SH-SY5Y (cell line): ENCODE results near the gene CST7.

Experiments
- GATA2 ChIP-seq: IDR thresholded peaks from 2 replicates; pipeline ENCODE4 v1.6.1; 2011; ENCODE audit warnings: mild to moderate bottlenecking, low read depth, low read length
- GATA3 ChIP-seq: IDR thresholded peaks from 2 replicates; pipeline ENCODE4 v1.6.1; 2011; ENCODE audit warnings: low read depth, mild to moderate bottlenecking, low read length, moderate library complexity

The CST7 gene, protein sequence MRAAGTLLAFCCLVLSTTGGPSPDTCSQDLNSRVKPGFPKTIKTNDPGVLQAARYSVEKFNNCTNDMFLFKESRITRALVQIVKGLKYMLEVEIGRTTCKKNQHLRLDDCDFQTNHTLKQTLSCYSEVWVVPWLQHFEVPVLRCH

DNA sequence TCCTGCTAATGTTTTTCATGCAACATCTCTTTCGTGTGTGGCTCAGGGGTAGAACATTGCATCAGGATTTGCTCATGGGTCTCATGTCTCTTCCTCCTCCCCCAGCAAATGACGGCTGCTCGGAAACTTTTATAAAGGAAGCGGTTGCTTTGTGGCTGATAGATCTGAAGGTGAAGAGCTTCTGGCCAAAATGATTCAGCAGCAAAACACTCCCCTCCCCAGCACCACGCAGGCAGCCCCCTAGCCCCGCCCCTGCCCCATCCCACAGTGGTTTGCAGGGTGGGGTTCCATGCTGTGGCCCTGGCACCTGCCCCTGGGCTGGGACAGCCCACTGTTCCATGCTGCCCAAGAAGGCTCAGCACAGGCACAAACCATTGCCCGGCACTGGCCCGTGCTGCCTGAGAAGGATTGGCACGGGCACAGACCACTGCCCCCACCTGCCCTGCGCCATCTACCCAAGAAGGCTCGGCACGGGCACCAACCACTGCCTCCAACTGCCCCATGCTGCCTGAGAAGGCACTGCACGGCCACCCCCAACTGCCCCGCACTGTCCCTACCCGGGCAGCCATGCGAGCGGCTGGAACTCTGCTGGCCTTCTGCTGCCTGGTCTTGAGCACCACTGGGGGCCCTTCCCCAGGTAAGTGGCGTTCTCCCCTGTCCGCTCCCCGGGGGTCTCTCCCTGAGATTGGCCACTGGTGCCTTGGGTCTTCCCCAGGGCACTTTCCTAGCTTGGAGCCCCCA is at the start of gene CST7:
Gene CST7 (plus strand): TSS at position 331 of the 741 bp plus-strand sequence. CDS start 237 bp downstream, at position 568.
- TF ChIP-seq GATA3 (no peak), GATA2 (no peak)

DNA sequence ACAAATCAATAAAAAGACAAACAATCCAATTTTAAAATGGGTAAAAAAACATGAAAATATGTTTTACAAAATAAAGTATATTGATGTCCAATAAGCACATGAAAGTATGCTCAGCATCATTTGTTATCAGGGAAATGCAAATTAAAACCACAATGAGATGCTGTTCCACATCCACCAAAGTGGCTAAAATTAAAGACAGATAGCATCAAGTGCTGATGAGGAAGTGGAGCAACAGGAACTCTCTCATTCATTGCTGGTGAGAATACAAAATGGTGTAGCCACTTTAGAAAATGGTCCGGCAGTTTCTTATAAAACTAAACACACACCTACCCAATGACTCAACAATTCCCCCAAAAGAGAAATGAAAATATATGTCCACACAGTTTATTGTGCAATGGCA is 42.3 kb upstream of the CST7 start:
- TF ChIP-seq GATA2 = no peak
- TF ChIP-seq GATA3 = no peak

DNA sequence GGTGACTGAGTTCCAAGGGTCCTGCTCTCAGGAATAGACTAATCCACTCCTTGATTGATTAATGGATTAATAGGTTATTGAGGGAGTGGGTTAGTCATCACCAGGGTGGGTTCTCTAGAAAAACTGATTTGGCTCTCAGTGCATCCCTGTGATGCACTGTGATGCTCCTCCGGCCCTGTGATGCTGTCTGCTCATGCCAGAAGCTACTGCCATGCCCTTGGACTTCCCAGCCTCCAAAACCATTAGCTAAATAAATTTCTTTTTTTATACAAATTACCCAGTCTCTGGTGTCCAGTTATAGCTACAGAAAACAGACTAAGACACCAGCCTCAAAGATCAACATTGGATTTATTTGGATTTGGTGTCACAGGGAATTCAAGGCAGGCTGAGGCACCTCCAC is 40.4 kb upstream of the CST7 start:
- TF ChIP-seq GATA2 = no peak
- TF ChIP-seq GATA3 = no peak

DNA sequence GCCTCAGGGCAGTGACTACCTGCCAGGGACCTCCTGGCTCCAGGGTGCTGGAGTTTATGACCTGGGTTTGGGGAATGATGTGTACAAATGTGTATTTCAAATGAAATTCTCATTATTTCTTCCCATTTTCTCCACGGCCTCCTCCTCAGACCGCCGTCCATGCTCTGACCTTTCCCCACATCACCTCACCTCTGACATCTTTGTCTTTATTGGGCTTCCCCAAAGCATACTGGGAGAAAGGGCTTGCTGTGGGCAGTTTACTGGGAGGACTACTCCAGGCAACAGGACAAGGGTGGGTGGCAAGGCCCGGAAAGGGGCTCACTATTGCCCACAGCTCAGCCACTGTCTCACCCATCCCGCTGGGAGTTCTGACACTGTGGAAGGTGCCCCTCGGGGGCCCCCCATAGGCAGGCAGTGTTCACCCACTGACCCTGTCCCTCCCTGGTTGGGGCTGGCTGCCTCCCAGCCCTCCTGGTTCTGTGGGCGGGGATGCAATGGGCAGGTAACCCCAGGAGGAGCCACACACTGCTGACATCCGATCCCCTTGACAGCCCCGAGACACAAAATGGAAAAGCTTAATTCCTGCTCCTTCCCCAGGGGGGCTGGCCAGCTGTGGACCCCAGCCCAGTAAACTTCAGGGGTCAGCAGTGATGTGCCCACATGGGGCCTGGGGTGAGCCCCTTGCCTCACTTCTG is 39.8 kb upstream of the CST7 start:
- TF ChIP-seq GATA2 = no peak
- no peak for TF ChIP-seq GATA3

DNA sequence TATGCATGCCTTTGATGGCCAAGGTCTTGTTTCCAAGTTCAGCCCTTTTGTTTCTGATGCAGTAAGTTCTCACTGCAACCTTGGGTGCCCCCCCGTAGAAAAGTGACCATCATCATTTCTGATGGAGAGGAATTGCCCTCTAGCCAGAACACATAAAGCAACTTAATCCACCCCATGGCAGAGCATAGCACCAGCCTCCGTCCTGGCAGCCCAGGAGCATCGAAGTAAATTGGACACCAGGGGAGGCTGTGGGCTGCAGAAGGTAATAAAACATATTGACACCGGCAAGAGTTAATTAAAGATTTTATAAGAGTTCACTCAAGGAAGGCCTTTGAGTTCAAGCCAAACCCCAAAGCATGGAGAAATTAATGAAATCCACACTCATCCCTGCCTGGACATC is 39.2 kb upstream of the CST7 start:
- no peak for TF ChIP-seq GATA2
- no peak for TF ChIP-seq GATA3

DNA sequence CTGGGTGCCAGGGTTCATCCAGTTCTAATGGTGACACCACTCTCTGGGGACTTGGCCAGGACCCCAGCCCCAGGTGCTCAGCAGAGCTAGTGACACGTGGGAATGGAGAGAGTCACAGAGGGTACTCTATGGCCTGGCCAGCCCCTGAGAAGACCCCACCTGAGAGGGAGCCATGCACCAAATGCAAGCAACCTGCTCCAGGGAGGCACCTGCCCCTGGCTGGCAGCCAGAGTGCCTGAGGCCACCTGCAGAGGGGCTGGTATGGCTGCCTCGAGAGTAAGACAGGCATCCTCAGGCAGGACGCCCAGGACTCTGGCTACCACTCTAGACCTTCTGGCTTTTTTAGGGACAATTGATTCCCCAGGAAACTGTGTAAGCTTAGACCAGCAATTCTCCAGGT is 38.6 kb upstream of the CST7 start:
- TF ChIP-seq GATA3 = no peak
- TF ChIP-seq GATA2 = no peak

DNA sequence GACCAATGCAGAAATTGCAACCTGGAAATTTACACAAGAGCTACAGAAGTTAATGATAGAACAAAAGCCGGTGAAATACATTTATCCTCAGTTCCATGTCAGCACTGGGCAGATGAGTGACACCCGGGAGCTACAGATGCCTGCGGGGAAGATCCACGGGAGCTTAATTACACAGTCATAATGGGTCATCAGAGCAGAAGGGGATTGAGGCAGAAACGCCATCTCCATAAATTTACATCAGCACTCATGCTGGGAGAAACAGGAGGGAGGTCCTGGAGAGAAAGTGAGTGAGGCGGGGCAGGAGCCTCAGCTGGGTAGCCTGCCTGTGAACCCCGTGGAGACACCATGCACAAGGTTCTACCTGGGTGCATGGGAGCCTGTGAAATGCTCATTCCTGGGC is 37.6 kb upstream of the CST7 start:
- TF ChIP-seq GATA2 = no peak
- TF ChIP-seq GATA3 = no peak

DNA sequence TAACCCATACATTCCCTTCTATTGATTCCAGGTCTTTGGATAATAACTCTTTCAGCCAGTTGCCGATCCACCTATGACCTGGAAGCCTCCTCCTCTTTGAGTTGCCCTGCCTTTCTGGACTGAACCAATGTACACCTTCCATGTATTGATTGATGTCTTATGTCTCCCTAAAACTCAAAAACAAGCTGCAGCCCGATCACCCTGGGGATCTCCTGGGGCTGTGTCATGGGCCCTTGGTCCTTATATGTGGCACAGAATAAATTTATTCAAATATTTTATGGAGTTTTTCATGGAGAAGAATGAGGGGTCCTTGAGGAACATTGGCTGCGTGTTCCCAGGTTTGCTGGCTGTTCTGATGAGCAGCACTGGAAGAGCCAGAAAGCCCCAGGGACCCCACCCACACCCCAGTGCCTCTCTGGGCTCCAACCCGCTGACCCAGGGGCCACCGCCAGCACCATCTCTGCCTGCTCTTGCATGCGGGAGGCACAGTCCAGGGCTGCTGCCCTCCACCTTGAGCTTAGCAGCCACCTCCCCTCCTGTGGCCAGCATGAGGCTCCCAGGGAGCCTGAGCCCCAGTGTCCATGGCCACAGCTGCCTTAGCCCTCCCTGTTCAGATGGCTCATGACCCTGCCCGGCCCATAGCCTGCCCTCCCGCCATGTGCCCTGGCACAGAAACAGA is 36.5 kb upstream of the CST7 start:
- TF ChIP-seq GATA3 (no peak), GATA2 (no peak)

DNA sequence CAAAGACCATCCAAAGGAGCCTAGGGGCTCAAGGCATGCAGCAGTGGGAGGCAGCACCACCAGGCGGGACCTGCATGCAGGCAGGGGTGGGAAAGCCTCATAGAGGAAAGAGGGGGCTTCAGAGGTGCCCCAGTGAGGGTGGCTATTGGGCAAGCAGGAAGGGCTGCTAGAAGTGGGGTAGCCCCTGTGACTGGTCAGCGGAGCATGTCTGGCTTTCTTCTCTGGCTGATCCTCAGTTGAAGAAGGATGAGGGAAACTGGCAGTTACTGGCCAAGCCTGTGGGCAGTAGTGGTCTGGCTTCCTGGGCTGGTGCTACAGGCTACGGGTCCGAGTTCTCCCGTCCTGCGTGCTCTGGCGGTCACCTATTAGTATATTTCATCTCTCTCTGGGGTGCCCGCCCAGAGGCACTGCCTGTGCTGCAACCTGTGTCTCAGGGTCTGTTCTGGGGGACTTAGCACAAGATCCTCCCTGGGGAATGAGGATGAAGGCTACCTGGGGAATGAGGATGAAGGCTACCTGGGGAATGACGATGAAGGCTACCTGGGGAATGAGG is 35.9 kb upstream of the CST7 start:
- TF ChIP-seq GATA3 = no peak
- no peak for TF ChIP-seq GATA2

DNA sequence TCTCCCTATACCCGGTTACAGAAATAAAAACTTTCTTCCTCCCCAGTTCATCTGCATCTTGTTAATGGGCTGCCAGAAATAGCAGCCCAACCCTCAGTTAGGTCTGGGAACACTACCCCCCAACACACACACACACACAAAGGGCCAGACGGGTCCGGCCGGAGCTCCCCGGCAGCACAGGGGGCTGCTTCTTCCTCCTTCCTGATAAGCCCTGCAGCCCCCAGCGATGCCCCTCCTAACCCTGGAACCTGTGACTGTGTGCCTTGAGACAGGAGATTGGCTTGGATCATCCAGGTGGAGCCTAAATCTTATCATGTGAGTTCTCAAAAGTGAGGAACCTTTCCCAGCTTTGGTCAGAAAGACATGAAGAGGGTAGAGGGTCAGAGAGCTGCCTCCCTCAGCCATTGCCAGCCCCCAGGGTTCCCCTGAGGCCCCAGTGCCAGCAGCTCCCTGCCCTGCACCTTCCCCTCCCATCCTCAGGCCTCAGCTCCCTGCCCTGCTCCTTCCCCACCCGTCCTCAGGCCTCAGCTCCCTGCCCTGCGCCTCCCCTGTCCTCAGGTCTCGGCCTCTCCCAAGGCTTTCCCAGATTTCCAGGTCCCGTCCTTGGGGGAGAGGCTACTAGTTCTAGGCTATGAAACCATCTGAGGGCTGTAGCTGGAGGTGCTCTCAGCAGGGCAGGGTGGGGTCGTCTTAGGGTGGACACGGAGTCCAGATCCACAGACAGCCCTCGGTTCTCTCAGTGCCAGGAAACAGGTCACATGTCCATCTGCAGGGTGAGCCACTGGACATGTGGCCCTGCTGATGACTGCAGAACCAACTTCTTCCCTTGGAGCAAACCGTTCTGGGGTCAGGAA is 34.5 kb upstream of the CST7 start:
- TF ChIP-seq GATA2 (no peak), GATA3 (no peak)

DNA sequence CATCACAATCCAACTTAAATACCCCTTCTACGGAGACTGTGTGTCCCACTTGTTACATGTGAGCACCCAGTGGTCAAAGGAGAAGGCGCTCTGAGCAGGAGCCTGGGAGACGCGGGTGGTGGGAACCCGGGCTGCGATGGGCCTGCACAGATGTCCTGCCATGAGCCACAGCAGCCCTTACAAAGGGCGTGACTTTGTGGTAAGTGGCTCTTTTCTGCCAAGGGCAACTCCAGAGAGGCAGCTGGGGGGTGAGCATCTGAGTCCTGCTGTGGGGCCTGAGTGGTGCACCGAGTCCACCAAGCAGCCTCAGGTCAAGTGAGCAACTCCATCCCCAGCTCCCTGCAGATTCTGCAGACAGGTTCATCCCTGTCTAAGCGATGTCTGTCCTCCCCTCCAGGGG is 33.6 kb upstream of the CST7 start:
- TF ChIP-seq GATA2 (no peak), GATA3 (no peak)

DNA sequence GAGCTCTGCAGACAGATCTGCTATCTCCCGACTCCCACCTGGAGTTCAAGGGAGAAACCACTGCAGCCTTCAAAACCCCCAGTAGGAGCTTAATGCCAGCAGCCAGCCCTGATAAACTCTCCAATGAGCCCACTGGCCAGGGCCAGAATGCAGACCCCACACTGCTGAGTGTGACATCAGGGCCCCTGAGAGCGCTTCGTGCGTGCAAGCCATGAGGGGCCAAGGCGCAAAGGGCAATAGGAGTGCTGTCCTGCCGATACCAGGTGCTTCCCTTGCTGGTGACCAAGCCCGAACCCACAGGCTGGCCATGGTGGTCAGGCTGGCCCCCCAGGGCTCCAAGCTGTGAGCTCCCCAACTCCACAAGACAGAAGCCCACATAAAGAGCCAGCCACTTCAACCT is 33.2 kb upstream of the CST7 start:
- TF ChIP-seq GATA2 (no peak), GATA3 (no peak)

DNA sequence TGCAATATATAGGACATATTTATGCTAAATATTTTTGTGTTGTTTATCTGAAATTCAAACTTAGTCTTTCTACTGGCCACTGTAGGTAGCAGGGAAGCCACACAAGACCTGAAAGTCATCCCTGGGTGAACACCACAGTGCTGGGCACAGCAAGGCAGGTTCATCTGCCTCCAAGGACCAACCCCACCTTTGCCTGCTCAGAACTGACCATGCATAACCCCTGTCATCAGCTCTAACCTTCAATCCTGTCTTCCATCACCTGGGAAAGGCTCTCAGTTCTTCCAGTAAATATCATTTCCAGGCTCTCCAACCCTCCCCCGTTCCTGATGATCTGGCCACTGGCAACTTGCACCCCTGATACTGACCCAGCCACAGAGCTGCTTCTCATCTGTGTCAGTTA is 32.7 kb upstream of the CST7 start:
- no peak for TF ChIP-seq GATA2
- no peak for TF ChIP-seq GATA3

DNA sequence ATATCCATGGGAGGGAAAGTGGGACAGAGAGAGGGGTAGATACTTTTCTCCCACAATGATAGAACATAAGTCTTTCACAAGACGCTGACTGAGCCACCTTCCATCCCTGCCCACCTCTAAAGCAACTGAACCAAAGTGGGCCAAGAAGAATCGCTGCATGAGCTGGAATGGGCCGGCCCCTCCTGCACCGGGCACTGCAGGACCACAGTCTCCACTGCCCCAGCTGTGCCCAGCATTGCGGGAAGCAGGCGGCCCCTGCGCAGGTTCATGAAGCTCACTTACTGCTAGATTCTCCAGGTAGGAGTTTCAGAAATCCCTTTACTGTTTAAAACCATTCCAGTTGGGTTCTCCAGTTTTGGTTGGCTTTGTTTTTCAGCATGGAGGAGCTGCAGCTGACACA is 32.0 kb upstream of the CST7 start:
- TF ChIP-seq GATA3 = no peak
- no peak for TF ChIP-seq GATA2
